ENCODE results near the gene NPAS3.

DNA sequence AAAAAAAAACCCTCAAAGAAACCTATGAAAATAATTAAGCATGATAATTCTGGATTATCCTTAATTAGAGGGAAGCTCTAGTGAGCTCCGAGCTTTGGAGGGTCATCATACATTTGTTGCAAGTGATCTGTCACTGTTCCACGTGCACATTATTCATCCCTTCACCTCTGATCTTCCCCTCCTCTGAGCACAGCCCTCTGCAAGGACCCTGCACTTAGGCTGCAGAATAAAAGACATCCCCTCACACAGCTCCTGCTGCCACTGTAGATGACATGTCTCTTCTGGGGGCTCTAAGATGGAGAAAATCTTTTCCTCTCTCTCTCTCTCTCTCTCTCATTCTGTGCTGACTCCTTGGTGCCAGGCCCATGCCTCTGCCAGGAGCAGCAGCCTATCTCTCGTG lies 711.8 kb downstream of the NPAS3 start:
- TF ChIP-seq, protein P1, sequence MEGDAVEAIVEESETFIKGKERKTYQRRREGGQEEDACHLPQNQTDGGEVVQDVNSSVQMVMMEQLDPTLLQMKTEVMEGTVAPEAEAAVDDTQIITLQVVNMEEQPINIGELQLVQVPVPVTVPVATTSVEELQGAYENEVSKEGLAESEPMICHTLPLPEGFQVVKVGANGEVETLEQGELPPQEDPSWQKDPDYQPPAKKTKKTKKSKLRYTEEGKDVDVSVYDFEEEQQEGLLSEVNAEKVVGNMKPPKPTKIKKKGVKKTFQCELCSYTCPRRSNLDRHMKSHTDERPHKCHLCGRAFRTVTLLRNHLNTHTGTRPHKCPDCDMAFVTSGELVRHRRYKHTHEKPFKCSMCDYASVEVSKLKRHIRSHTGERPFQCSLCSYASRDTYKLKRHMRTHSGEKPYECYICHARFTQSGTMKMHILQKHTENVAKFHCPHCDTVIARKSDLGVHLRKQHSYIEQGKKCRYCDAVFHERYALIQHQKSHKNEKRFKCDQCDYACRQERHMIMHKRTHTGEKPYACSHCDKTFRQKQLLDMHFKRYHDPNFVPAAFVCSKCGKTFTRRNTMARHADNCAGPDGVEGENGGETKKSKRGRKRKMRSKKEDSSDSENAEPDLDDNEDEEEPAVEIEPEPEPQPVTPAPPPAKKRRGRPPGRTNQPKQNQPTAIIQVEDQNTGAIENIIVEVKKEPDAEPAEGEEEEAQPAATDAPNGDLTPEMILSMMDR (IDR thresholded peaks at IDR 0.05; ENCODE audit: low read length), result no peak
- no peak for TF ChIP-seq EZH2 (optimal IDR thresholded peaks at IDR 0.05; ENCODE audit: low read depth, low read length)
- no peak for TF ChIP-seq EZH2phosphoT487 (IDR thresholded peaks at IDR 0.05; ENCODE audit: low read length)
